GM18499 (cell line): ENCODE data around the gene LAMC2.
"Not testable (repeated sequence)": the region's sequence is repeated elsewhere in the genome, so short reads cannot be mapped to it uniquely, and the experiment has no call there.

ENCODE experiments used
- ATAC-seq: cut with Tn5 transposase; IDR thresholded peaks from one replicate; pipeline ENCODE4 v1.9.1; 2021; ENCODE audit warnings: moderate number of reproducible peaks; ENCODE audit not compliant: insufficient read depth, unreplicated experiment

The LAMC2 gene

DNA sequence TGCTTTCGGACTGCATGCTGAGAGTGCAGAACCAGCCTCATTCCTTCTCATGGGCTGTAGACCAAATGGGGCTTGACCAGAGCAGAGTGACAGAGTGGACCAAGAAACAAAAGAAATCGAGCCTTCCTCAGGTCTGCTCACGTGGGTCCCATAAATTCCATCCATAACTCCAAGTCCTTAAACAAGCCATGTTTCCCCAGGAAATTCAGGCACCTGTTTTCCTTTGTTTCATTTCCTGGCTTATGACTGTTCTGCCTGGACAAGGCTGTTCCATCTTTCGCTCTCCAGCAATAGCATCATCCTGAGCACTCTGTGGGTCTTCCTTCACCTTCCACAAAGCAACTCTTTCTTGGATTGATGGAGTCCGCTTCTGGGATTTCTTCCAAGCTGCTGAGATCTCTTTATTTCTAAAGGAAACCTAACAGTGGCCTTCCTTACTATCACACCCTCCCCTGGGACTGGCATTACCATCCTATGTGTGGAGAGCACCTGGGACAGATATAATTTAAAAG is 63.9 kb downstream of the LAMC2 start:
- ATAC-seq, result no peak

DNA sequence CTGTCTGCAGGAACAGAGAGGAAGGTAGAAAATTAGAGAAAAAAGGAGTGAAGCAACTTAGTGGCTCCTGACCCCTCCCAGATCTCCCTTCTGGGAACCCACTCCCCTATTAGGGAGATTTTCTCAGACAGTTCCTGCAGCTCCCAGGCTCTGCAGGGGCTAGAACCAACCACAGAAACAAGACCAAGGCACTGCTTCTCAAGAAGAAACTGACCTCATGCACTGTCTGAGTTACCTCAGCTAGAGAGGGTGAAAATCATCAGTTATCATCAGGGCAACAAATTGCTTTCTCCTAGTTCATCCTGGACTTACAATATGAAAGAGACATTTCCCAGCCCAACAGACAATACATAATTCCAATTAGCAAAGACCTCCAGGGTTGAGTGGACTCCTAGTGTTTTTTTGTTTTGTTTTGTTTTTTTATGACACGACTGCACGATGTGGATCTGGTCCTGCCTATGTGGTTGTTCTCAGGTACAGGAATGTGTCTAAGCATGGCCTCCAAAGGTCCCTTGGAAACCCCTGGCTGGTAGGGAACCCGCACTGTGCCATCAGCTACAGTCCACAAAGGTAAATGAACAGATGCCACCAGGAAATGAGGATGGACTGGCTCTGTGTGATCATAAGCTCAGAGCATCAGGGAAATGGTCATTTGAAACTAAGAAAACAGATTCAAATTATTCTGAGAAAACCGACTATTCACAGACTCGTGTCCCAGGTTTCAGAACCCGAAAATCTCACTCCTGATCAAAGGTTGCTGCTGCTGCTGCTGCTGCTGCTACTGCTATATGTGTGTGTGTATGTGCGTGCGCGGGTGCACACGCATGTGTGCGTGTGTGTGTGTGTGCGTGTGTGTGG is 65.3 kb downstream of the LAMC2 start:
- no peak for ATAC-seq

DNA sequence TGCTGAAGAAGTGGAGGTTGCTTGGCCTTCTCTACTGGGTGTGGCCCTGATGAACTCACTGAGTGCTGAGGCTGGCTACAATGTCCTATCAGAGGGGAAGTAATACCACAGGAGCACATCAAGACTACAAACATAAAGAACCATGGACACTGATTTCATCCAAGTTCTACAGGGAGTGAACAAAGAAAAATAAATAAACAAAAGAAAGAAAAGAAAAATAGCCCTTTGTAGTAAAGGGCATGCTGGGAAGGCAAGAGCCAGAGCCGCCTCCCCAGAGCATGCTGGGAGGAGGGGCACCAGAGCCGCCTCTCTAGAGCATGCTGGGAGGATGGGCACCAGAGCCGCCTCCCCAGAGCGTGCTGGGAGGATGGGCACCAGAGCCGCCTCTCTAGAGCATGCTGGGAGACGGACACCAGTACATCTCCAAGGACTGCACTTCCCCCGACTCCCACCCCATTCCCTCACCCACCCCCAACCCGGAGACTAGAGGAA is 65.9 kb downstream of the LAMC2 start:
- ATAC-seq, result no peak

DNA sequence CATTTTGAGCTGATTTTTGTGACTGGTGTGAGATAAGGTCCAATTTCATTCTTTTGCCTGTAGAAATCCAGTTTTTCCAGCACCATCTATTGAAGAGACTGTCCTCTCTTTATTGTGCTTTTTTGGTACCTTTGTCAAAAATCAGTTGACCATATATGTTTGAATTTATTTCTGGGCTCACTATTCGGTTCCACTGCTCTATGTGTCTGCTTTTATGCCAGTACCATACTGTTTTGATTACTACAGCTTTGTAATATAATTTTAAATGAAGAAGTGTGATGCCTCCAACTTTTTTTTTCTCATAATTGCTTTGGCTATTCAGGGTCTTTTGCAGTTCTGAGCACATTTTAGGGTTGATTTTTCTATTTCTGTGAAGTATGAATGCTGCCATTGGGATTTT is 69.0 kb downstream of the LAMC2 start:
- no peak for ATAC-seq

DNA sequence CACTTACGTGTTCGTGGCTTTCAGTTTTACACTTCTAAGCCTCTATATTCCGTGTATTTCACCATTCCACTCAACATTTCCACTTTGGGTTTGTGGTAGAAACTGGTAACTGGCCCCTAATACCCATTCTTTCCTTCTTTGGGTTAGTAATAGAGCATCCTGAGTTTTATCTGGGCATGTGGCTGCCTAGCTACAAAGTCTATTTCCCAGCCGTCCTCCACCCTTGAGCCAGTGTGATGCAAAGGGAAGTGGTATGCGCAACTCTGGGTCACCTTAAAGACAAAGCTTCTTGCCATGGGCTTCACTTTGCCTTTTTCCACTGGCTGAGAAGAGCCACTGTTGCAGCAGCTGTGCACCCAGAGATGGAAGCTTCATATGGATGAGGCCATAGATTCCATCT is 73.9 kb downstream of the LAMC2 start:
- ATAC-seq, result no peak

DNA sequence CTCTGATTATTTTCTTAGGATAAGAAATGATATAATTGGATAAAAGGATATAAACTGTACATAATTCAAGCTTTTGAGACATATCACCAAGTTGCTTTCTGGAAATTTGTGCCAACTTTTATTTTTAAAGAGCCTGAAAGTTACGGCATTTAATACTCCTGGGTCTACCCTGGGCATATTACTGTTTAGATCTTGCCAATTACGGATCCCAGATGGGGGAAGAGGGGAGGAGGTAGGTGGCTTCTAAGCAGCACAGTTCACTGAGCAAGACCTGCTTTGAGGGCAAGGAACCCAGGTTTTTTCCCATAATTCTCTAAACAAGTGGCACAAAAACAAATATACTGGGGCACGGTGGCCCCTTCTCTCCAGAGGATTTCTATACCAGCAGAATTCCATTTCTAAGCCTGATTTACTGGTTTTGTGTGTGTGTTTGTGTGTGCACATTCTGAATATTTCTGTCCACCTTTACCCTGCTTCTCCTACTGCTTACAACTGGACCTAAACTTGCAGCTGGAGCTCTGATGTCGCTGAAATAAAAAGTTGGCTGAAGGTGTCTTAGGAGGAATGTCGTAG is 76.7 kb downstream of the LAMC2 start:
- no peak for ATAC-seq

DNA sequence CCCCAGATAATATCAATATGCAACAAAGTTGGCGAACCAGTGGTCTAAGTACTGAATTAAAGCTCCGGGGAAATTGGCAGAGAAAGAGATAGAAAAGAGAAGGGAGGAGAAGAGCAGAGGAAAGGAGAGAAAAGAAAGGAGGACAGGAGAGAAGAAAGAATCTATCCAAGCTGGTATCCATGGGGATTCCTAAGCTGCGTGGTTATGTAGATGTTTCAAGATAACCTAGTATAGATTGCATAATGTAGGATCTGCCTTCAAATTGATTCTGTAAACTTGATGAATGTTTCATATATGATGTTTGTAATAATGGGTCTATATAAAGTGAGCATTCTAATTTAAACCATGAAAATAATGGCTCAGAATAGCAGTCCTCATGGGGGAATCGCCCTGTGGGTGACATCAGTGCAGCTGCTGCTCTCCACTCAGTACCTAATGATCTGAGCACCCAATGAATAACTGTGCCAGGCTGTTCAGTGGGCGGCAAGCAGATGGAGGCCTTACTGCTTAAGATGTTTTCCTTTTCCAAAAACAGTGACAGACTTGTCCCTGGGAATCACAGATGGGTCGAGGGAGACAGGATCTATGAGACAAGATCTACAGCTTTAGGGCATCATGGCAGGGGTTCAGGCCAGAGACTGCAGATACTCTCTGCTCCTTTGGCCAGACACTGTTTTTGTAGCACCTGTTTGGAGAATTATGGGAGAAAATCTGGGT is 78.0 kb downstream of the LAMC2 start:
- no peak for ATAC-seq

DNA sequence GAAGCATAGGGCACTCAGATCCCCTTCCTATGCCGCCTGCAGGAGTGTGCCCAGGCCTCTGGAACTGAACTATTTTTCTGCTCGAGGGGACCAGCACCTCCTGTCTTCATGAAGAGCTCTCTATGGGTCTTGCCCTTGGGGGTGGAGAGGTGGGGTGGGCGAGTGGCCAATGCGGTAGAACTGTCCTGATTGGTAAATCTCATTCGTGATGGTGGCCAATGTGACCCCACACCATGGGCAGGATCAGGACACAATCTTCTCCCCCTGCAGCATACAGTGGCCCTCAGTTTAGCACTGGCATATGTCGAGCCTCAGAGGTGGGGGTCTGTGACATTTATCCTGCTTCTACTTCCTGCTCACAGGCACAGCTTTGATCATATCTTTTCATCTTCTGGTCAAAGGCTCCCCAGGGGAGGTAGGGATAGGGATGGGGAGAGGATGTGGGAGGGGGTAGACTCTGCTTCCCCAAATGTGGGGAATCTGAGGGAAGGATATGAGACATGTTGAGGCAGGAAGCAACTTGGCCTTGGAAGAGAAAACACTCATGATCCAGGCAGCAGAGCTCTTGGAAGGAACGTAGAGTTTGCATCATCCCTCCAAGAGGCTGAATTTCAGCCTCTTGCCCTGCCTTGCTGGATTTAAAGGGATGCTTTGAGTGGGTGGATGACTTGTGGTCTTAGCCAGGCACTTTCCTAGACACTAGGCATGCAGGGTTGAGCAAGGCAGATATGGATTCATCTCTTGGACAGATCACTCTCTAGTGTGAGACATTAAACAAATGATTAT is 81.8 kb downstream of the LAMC2 start:
- ATAC-seq, result no peak

DNA sequence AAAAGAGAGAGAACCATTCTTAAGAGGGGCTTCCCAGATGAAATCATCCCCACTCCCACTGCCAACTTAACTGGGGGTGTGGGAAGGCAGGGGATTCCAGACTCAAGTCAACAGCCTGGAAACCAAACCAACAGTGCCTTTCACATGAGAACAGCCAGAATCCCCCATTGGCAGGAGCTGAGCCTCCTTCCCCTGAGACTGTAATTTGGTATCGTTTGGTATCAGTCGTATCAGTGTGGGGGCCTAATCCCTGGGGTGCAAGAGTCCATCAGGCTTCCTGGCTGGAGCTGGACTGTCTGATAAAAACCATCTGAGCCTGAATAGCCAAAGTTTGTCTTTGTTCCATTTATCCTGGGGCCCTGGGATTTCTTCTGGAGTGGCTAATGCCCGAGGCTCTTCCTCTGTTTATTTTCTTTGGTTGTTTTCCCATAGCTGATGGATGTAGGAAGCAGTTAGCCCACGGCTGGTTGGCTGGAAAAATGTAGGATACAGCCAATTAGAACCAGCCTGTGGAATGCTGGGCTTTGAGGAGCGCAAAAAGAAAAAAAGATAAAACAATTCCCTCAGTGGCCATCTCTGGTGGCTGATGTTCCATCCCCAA is 84.6 kb downstream of the LAMC2 start:
- no peak for ATAC-seq

DNA sequence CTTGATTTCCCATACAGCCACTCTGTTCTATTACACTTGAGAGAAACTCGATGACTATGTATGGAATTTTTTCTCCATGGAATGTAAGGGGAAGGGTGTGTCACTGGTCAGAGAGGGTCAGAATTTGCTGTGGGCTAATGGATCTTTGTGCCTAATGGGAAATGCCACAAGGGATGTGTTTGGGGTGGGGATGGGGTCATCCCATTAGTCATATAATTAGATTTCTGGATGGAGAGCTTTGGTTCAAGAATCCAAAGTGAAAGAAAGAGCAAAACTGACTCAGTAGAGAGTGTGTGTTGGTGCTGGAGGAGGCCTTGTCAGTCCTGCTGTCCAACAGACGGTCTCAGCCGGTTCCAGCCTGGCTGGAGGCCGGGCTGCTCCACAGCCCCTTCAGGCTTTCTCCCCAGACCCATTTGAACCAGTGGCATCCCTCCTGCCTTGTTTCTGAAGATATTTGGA is 86.4 kb downstream of the LAMC2 start:
- ATAC-seq, result no peak

DNA sequence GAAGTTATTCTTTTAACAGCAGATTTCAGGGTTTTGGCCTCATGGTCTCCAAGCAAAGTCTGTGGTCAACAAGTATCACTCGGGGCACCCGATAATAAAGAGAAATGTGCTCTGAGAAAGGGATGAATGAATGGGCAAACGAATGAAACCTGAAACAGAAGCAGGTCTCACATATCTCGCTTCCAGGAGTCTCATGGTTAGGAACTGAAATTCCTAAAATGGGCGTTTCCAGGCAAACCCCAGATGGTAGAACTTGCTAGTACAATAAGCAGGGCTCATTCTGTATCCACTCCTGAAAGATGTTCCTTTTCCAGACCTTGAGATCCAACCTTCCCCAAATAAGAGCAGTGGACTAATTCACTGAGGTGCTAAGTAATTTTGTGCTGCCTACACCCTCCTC is 87.2 kb downstream of the LAMC2 start:
- ATAC-seq, result no peak

DNA sequence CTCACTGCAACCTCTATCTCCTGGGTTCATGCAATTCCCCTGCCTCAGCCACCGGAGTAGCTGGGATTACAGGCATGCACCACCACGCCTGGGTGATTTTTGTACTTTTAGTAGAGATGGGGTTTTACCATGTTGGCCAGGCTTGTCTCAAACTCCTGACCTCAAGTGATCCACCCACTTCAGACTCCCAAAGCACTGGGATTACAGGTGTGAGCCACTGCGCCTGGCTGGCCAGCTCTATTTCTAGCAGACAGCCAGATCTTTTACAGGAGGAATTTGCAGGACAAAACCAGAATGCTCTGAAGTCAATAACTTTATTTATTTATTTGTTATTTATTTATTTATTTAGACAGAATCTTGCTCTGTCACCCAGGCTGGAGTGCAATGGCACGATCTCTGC is 87.9 kb downstream of the LAMC2 start:
- ATAC-seq, result not testable (repeated sequence)

DNA sequence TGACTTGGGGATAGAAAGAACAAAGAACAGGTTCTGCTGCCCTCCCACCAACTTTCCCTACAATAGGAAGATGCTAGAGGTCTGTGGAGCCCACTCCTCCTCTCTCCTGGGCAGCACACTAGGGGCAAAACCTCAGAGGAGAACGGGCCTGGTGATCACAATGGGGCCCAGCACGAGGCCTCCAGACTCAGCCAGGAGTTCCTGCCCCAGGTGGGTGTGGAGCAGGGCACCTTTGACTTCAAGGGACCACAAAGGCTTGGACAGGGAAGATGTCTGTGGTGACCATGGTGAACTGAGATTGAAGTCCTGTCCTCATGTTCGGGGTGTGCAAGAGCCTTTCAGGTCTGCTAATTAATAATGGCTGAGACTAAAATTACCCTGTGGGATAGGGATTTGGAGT is 88.8 kb downstream of the LAMC2 start:
- ATAC-seq, result no peak

DNA sequence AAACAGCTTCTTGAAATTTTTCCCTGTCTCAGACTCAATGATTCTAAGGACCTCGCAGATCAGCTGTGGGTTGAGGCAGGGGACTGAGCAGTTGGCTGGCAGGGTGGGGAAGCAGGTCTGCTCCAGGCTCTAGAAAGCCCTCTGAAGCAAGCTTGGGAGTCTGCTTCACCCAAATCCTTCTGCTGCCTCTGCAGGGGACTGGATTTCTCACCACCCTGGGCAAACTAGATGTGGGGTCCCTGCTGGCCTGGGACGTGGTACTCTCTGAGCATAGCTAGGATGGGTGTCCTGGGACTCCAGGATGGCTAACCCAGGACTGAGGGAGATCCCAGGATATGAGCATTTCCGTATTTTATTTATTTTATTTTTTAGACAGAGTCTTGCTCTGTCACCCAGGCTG is 89.3 kb downstream of the LAMC2 start:
- no peak for ATAC-seq

DNA sequence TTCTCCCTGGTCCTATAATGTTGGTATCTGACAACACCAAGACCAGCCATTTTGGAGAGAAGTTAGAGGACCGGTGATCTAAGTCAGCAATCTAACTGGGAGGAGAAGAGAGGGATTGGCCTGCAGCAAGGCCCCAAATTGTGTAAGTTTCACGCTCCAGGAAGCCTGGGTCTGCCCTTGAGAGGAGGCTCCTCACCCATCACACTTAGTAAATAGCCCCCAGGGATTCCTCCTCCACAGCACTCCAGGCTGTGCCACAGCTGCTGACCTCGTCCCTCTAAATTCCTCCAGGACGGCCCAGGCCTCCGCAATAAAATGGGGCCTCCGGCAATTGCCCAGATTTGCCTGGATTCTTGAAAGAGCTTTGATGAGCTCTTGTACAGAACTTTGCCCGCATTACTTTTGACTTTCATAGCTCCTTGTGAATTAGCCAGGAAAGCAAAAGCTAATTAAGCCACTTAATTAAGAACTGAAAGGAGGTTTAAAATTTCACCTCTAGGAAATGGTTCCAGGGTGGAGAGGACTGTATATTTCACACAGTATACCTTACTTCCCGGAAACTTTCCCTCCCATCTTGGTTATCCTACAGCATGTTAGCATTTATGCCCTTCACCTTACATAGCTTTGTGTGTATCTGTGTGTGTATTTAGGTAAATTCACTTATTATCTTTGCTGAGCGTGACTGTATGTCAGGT is 90.5 kb downstream of the LAMC2 start:
- no peak for ATAC-seq

DNA sequence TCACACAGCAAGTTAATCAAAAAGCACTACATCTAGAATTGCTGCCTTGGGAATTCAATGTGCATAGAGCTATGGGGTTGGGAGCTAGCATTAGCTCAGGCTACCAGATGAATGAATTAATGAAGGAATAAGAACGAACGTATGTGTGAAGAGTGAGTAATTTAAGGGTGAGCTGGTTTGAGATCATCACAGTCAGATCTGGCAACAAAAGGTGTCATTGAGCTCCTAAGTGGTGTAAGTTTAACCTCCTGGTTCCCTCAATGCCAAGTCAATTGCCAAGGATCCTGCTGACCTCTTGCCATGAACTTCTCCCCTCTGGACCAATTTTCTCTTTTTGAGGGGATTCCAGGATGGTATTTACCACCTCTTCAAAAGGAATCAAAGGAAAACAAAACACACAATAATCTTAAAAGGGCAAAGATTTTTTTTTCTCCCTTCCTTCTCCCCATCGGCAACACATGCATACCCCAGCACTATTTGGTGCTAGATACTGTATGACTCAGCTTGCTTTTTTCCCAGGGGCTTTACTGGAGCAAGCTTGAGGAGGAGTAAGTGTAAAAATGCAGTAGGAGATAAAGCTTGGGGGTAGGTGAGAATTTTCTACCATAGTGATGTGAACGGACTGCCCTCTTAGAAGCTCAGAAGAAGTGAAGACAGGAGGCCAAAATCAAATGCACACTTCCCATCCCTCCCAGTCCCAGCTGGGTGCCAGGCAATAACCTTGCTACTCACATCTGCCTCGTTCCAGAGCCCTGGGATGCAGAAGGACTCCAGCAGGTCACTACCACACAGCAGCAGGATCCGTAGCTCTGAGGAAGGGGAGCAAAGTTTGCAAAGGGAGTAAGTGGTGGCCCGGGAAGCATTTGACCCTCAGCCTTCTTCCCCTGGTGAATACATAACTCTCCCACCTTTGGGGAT is 92.0 kb downstream of the LAMC2 start:
- no peak for ATAC-seq

DNA sequence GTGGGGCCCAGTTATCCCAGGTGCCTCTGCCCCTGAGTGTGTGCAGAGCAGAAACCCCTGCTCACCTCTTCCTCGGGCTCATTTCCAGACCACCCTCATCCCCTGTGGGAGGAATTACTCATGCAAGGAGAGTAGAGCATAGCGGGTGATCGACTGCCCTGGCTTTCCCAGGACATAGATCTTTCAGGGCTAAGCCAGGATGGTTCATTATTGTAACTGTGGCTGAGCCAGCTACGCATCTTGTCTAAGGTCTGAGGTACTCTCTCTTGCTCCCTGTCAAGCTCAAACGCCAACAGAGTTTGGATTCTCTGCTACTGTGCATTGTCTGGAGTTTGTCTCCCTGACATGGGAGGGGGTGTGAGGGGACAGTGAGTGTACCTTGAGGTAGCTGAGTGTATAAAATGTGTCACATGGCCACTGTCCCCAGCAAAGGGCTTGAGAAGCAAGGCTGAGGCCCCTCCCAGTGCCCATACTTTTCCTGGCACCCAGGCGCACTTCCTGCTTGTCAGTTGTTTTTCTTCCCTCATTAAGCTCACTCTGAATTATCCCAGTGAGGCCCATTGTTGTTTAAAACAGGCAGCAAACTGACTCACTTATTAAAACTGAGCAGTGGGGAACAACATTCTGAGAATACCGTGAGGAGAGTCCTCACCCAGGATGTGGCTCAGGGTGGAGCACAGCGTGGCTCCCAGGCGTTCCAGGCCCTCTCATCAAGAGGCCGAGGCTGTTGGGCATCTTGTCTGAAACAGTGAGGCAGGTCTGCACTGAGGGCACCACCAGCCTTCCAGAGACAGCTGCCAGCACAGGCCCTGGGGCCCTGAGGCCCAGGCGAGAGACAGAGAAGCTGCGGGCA is 92.9 kb downstream of the LAMC2 start:
- ATAC-seq, result no peak
